SU-DHL-6 (cell line): ENCODE measurements around the gene NDRG4.

Experiments used
- H2AFZ ChIP-seq: fragments of 200-600 bp; sonication (generic); 2 replicates; pipeline ENCODE4 v1.6.1; 2014; ENCODE audit warnings: low read depth, mild to moderate bottlenecking, moderate library complexity, mixed read lengths, antibody characterized with exemption, low read length; ENCODE audit not compliant: severe bottlenecking
- H3F3A ChIP-seq: fragments of 200-600 bp; shearing (Covaris generic); 2 replicates; pipeline ENCODE4 v1.6.0; 2016; ENCODE audit warnings: antibody characterized with exemption, mild to moderate bottlenecking; ENCODE audit not compliant: insufficient read depth
- H3K27ac ChIP-seq: fragments of 200-600 bp; sonication (generic); 2 replicates; pipeline ENCODE4 v1.5.1; 2016; ENCODE audit warnings: low read depth, mild to moderate bottlenecking, low read length, moderate library complexity, mixed read lengths
- H3K27me3 ChIP-seq: fragments of 200-600 bp; sonication (generic), shearing (Covaris generic); 2 replicates; pipeline ENCODE4 v1.6.0; 2014; ENCODE audit warnings: mild to moderate bottlenecking, low read length
- H3K36me3 ChIP-seq: fragments of 200-600 bp; sonication (generic); 2 replicates; pipeline ENCODE4 v1.6.1; 2014; ENCODE audit warnings: mild to moderate bottlenecking, low read length, mixed read lengths
- H3K4me2 ChIP-seq: fragments of 300-600, 200-600 bp; shearing (Covaris generic), sonication (generic); 2 replicates; pipeline ENCODE4 v1.6.0; 2014; ENCODE audit warnings: low read length, low read depth, mild to moderate bottlenecking; ENCODE audit not compliant: poor library complexity, severe bottlenecking
- H3K4me3 ChIP-seq: fragments of 200-600 bp; sonication (generic); 2 replicates; pipeline ENCODE4 v1.5.1; 2014; ENCODE audit warnings: antibody characterized with exemption, low read length, mild to moderate bottlenecking, mixed read lengths; ENCODE audit not compliant: insufficient read depth, poor library complexity, severe bottlenecking
- H3K79me2 ChIP-seq: fragments of 200-600 bp; sonication (generic); 2 replicates; pipeline ENCODE4 v1.6.1; 2014; ENCODE audit warnings: mild to moderate bottlenecking, low read length, moderate library complexity; ENCODE audit not compliant: insufficient read depth
- H3K9ac ChIP-seq: fragments of 200-600 bp; sonication (generic); 2 replicates; pipeline ENCODE4 v1.7.0; 2014; ENCODE audit warnings: mild to moderate bottlenecking, low read length
- H3K9me2 ChIP-seq: fragments of 200-600 bp; sonication (generic); replicated peaks from 2 replicates; pipeline ENCODE4 v1.6.1; 2014; ENCODE audit warnings: low read length; ENCODE audit not compliant: insufficient read depth
- H3K9me3 ChIP-seq: fragments of 200-600 bp; sonication (generic); 2 replicates; pipeline ENCODE4 v1.6.1; 2014; ENCODE audit warnings: low read length, mixed read lengths; ENCODE audit not compliant: insufficient read depth
- H4K20me1 ChIP-seq: fragments of 200-600 bp; sonication (generic); 2 replicates; pipeline ENCODE4 v1.6.1; 2014; ENCODE audit warnings: low read depth, mild to moderate bottlenecking, antibody characterized with exemption, low read length, moderate library complexity, mixed read lengths
- EZH2phosphoT487 ChIP-seq: fragments of 200-600 bp; sonication (generic), shearing (Covaris generic); conservative IDR thresholded peaks from 2 replicates; pipeline ENCODE4 v1.6.1; 2018; ENCODE audit warnings: mild to moderate bottlenecking, antibody characterized with exemption, low read length, moderate library complexity, mixed read lengths
- TF ChIP-seq, protein P1 (sequence below): fragments of 200-600 bp; sonication (generic); IDR thresholded peaks from one replicate; pipeline ENCODE4 v1.5.1; 2017; ENCODE audit warnings: antibody characterized with exemption, mild to moderate bottlenecking, low read length, moderate library complexity; ENCODE audit not compliant: insufficient read depth, poor library complexity, severe bottlenecking

Gene NDRG4

DNA sequence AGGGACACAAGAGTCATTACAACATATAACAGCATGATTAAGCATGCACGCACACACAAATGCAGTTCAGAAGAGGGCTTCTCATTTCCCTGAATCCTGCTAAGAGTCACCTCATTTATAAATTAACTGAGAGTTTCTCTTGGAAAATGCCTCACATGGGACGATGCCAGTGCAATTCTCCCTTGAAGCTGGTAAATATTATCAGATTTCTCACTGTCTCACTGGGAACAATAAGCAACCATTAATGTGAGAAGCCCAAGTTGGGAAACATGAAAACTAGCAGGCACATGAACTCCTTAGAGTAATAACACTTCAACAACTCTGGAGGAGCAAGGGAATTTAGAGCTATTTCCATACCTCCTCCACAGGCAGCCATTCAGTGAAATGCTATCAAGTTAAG lies 41.8 kb downstream of the NDRG4 start:
- no peak for TF ChIP-seq EZH2phosphoT487
- TF ChIP-seq, protein P1, sequence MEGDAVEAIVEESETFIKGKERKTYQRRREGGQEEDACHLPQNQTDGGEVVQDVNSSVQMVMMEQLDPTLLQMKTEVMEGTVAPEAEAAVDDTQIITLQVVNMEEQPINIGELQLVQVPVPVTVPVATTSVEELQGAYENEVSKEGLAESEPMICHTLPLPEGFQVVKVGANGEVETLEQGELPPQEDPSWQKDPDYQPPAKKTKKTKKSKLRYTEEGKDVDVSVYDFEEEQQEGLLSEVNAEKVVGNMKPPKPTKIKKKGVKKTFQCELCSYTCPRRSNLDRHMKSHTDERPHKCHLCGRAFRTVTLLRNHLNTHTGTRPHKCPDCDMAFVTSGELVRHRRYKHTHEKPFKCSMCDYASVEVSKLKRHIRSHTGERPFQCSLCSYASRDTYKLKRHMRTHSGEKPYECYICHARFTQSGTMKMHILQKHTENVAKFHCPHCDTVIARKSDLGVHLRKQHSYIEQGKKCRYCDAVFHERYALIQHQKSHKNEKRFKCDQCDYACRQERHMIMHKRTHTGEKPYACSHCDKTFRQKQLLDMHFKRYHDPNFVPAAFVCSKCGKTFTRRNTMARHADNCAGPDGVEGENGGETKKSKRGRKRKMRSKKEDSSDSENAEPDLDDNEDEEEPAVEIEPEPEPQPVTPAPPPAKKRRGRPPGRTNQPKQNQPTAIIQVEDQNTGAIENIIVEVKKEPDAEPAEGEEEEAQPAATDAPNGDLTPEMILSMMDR = no peak
- no peaks in the 10 kb centered on the region for H3K27me3 ChIP-seq
- no peaks in the 10 kb centered on the region for H3K9me3 ChIP-seq
- no peak overlapping the region for H3K4me3 ChIP-seq
- H3F3A ChIP-seq = peaks cover 16% of the 10 kb centered on the region
- H4K20me1 ChIP-seq = 0 out of 2 replicates have a peak, but pooled peaks cover 5% of the 10 kb centered on the region
- H3K9ac ChIP-seq = no peak overlapping the region
- H3K27ac ChIP-seq = no peak overlapping the region
- no peak overlapping the region for H2AFZ ChIP-seq
- peaks cover 87% of the 10 kb centered on the region for H3K36me3 ChIP-seq
- H3K79me2 ChIP-seq = peaks cover 6% of the 10 kb centered on the region; the same call in 1 of the 2 replicates
- no peaks in the 10 kb centered on the region for H3K9me2 ChIP-seq
- H3K4me2 ChIP-seq = no peak overlapping the region

DNA sequence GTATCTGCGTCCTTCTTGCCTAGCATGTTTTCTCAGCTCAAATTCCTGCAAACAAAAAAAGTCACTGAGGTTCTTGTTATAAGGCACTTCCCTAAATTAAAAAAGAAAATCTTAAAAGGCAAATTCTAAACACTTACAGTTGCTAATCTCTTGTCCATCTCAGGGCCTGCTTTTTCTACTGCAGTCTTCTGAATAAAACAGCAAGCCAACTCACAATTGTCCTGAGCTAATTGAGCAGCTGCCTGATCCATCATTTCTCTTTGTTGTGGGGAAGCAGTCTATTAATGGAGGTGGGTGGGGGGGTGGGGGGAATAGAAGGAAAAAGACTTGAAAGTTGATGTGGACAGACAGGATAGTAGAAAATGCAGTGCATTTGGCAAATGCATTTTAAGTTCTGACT lies 42.3 kb downstream of the NDRG4 start:
- Histone ChIP-seq H3K4me3 (no peak overlapping the region), H3K9ac (no peak overlapping the region), H3F3A (peaks cover 16% of the 10 kb centered on the region), H4K20me1 (0 out of 2 replicates have a peak, but pooled peaks cover 5% of the 10 kb centered on the region), H2AFZ (no peak overlapping the region), H3K4me2 (no peak overlapping the region), H3K9me3 (no peaks in the 10 kb centered on the region), H3K9me2 (no peaks in the 10 kb centered on the region), H3K27me3 (no peaks in the 10 kb centered on the region), H3K36me3 (peaks cover 91% of the 10 kb centered on the region), H3K27ac (no peak overlapping the region), H3K79me2 (peaks cover 6% of the 10 kb centered on the region; the same call in 1 of the 2 replicates)
- TF ChIP-seq, protein P1 = no peak
- TF ChIP-seq EZH2phosphoT487 = no peak

DNA sequence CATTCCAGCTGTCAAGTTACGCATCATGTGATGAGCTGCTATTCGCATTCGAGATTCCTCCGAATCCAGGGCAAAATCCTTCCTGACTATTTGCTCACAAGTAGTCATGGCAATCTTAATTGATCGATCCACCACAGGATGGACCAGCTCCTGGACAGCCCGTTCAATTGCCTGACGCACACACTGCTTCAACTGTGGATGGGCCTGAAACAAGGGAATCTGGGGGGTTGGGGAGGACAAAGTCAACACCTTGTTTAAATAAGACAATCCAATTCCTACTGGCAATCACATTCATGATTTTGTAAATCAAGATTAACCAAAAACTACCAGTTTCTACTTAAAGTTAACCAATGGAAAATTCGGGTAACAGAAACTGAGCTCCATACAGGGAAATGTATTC lies 43.7 kb downstream of the NDRG4 start:
- peaks cover 91% of the 10 kb centered on the region for H3K36me3 ChIP-seq
- H3K9ac ChIP-seq = no peak overlapping the region
- peaks cover 6% of the 10 kb centered on the region; the same call in 1 of the 2 replicates for H3K79me2 ChIP-seq
- H3K9me2 ChIP-seq = no peaks in the 10 kb centered on the region
- H3F3A ChIP-seq = peaks cover 13% of the 10 kb centered on the region
- no peak overlapping the region for H3K27ac ChIP-seq
- TF ChIP-seq EZH2phosphoT487 = no peak
- H4K20me1 ChIP-seq = 0 out of 2 replicates have a peak, but pooled peaks cover 5% of the 10 kb centered on the region
- H3K4me2 ChIP-seq = no peak overlapping the region
- no peak overlapping the region for H2AFZ ChIP-seq
- H3K27me3 ChIP-seq = no peaks in the 10 kb centered on the region
- H3K9me3 ChIP-seq = no peaks in the 10 kb centered on the region
- no peak overlapping the region for H3K4me3 ChIP-seq

DNA sequence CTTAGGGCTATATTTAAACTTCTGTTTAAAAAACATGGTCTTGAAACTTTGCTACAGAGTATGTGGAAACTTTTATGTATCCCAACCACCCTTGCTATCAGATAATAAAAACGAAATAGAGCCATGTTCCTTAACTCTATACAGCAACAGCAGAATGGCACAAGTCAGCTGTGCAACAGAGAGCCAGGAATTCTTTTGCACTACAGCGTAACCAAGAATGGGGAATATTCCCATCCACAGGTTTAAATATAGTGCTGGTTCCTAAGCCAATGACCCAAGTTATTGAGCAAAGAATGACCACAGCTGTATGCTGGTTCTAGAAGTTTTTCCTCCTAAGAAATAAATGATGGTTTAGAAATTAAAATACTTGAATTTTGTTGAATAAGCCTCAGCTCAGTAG lies 48.4 kb downstream of the NDRG4 start:
- peaks cover 95% of the 10 kb centered on the region for H3K36me3 ChIP-seq
- H3K9me3 ChIP-seq = no peaks in the 10 kb centered on the region
- peaks cover 6% of the 10 kb centered on the region; the same call in 1 of the 2 replicates for H3K79me2 ChIP-seq
- H3K9ac ChIP-seq = no peak overlapping the region
- no peak overlapping the region for H2AFZ ChIP-seq
- H4K20me1 ChIP-seq = 0 out of 2 replicates have a peak, but pooled peaks cover 5% of the 10 kb centered on the region
- H3K4me3 ChIP-seq = no peak overlapping the region
- H3F3A ChIP-seq = peaks cover 19% of the 10 kb centered on the region
- H3K27ac ChIP-seq = no peak overlapping the region
- no peaks in the 10 kb centered on the region for H3K9me2 ChIP-seq
- H3K27me3 ChIP-seq = no peaks in the 10 kb centered on the region
- TF ChIP-seq, protein P1 = no peak
- no peak for TF ChIP-seq EZH2phosphoT487
- H3K4me2 ChIP-seq = no peak overlapping the region
